ENCODE results near the gene ZDHHC7. TPM values are rescaled to one million over a fixed set of nuclear protein-coding genes. Genes with fewer than 3 reads are reported as not detected.
"Not testable (repeated sequence)": the region's sequence is repeated elsewhere in the genome, so short reads cannot be mapped to it uniquely, and the experiment has no call there.

Gene ZDHHC7
- total and polyA plus RNA-seq, 4 donors, result 30.3 to 48.1 (median 40.3) TPM

DNA sequence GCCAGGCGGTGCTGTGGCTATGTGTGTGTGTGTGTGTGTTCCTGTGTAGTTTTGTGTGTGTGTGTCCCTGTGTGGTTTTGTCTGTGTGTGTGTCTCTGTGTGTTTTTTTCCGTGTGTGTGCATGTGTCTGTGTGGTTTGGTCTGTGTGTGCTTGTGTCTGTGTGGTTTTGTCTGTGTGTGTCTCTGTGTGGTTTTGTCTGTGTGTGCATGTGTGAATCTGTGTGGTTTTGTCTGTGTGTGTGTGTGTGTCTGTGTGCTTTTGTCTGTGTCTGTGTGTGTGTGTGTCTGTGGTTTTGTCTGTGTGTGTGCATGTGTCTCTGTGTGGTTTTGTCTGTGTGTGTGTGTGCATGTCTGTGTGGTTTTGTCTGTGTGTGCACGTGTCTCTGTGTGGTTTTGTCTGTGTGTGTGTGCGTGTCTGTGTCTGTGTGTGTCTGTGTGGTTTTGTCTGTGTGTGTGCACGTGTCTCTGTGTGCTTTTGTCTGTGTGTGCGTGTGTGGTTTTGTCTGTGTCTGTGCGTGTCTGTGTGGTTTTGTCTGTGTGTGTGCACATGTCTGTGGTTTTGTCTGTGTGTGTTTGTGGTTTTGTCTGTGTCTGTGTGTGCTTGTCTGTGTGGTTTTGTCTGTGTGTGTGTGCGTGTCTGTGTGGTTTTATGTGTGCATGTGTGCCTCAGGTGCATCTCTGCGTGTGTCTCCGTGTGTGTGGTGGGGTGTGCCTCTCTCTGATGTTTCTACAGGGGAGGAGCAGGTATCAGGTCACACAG, 62.3 kb downstream of the ZDHHC7 start:
- no peaks in the 10 kb centered on the region for H3K36me3 ChIP-seq (ENCODE audit: control insufficient read depth, insufficient read depth, low read length)
- H3K27ac ChIP-seq (ENCODE audit: low read depth, low read length), result no peak overlapping the region
- peaks cover 22% of the 10 kb centered on the region for H3K4me1 ChIP-seq (ENCODE audit: control insufficient read depth, insufficient read depth, low read length)
- no peak for DNase-seq (ENCODE audit: low read depth in 4 of 6, low spot score in 6 of 6)
- WGBS (ENCODE audit: insufficient coverage), result 78% methylated on average over 10 of the region's 10 CpGs
- no peaks in the 10 kb centered on the region for H3K9me3 ChIP-seq (ENCODE audit: control insufficient read depth, insufficient read depth, low read length)
- no peak overlapping the region for H3K4me3 ChIP-seq (ENCODE audit: low read depth, low read length)
- no peaks in the 10 kb centered on the region for H3K27me3 ChIP-seq (ENCODE audit: control insufficient read depth, insufficient read depth, low read length)

DNA sequence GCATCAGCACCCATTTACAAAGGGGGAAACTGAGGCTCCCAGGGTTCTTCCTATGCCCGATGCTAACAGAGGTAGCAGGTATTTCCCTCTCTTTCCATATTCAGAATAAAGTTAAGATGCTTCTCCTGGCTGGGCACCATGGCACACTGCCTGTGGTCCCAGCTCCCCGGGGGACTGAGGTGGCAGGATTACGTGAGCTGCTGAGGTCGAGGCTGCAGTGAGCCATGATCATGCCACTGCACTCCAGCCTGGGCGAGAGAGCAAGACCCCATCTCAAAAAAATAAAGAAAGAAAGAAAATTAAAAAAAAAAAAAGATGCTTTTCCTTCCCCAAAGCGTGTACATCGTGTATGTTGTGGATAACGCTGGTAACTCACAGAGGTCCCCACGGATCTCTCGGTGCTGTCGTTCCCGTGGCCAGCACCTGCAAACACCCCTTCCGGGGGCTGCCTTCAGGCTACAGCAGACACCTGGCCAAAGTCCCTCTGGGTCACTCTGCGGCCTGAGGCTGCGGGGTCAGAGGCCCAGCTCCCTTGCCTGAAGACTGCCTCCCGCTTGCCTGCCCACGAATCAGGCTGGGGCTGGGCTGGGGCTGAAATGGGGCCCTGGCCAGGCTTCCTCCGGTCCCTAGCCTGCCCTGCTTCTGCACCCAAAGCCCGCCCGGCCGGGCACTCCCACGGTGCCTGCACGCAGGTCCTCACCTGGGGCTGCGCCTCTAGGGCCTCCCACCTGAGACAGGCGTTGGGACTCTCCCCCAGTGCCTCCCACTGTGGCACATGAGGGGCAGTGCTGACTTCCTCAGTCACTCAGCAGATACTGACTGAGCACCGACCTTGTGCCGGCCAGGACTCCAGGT, 63.1 kb downstream of the ZDHHC7 start:
- no peak for DNase-seq (ENCODE audit: low read depth in 4 of 6, low spot score in 6 of 6)
- WGBS (ENCODE audit: insufficient coverage), result 85% methylated on average over 22 of the region's 27 CpGs
- no peak overlapping the region for H3K27ac ChIP-seq (ENCODE audit: low read depth, low read length)
- no peaks in the 10 kb centered on the region for H3K9me3 ChIP-seq (ENCODE audit: control insufficient read depth, insufficient read depth, low read length)
- H3K4me3 ChIP-seq (ENCODE audit: low read depth, low read length), result no peak overlapping the region
- H3K27me3 ChIP-seq (ENCODE audit: control insufficient read depth, insufficient read depth, low read length), result no peaks in the 10 kb centered on the region
- H3K36me3 ChIP-seq (ENCODE audit: control insufficient read depth, insufficient read depth, low read length), result no peaks in the 10 kb centered on the region
- peaks cover 17% of the 10 kb centered on the region for H3K4me1 ChIP-seq (ENCODE audit: control insufficient read depth, insufficient read depth, low read length)

DNA sequence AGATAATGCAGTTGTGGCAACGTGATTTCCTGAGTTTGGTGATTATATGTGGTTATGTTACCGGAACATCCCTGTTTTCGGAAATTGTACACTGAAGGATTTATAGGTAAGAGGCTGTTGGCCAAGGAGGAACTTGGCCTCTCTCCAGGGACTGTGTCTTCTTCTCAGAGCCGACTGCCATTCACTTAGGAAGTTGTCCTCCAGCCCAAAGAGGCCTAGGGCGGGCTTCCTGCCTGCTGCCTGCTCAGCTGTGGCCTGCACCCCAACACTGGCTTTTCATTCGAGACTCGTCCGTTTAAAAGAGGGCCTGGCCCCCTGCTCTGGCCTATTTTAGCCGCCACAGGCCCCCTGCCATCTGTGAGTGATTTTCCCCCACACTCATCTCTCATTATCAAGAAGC, 64.3 kb downstream of the ZDHHC7 start:
- no peak for DNase-seq (ENCODE audit: low read depth in 4 of 6, low spot score in 6 of 6)
- Histone ChIP-seq H3K4me3 (ENCODE audit: low read depth, low read length) (no peak overlapping the region), H3K9me3 (ENCODE audit: control insufficient read depth, insufficient read depth, low read length) (no peaks in the 10 kb centered on the region), H3K4me1 (ENCODE audit: control insufficient read depth, insufficient read depth, low read length) (peaks cover 5% of the 10 kb centered on the region), H3K36me3 (ENCODE audit: control insufficient read depth, insufficient read depth, low read length) (no peaks in the 10 kb centered on the region), H3K27me3 (ENCODE audit: control insufficient read depth, insufficient read depth, low read length) (no peaks in the 10 kb centered on the region), H3K27ac (ENCODE audit: low read depth, low read length) (no peak overlapping the region)
- 62% methylated on average over 9 of the region's 9 CpGs for whole genome bisulfite sequencing (ENCODE audit: insufficient coverage)

DNA sequence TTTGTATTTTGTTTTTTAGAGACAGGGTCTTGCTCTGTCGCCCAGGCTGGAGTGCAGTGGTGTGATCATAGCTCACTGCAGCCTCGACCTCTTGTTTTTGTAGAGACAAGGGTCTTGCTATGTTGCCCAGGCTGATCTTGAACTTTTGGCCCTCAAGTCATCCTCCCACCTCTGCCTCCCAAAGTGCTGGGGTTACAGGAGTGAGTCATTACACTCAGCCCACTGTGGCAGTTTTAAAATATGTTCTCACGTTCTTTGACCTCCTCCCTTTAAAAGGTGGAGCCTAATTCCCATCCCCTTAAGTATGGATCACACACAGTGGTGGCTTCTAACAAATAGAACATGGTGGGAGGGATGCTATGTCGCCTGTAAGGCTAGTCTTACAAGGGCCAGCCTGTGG, 67.7 kb downstream of the ZDHHC7 start:
- no peak overlapping the region for H3K27ac ChIP-seq (ENCODE audit: low read depth, low read length)
- no peak overlapping the region for H3K4me3 ChIP-seq (ENCODE audit: low read depth, low read length)
- 71% methylated on average over 1 of the region's 4 CpGs for WGBS (ENCODE audit: insufficient coverage)

DNA sequence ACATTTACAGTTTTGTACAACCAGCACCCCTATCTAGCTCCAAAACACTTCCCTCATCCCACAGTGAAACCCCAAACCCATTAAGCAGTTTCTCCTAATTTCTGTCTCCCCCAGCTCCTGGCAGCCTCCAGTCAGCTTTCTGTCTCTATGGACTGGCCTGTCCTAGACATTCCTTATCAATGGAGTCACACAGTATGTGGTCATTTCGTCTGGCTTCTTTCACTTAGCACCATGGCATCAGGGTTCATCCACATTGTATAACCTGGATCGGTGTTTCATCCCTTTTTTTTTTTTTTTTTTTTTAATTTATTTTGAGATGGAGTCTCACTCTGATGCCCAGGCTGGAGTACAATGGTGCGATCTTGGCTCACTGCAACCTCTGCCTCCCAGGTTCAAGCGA, 68.5 kb downstream of the ZDHHC7 start:
- WGBS (ENCODE audit: insufficient coverage), result 100% methylated on average over 2 of the region's 4 CpGs
- H3K36me3 ChIP-seq (ENCODE audit: control insufficient read depth, insufficient read depth, low read length), result no peaks in the 10 kb centered on the region
- H3K4me3 ChIP-seq (ENCODE audit: low read depth, low read length), result no peak overlapping the region
- H3K9me3 ChIP-seq (ENCODE audit: control insufficient read depth, insufficient read depth, low read length), result no peaks in the 10 kb centered on the region
- H3K4me1 ChIP-seq (ENCODE audit: control insufficient read depth, insufficient read depth, low read length), result peaks cover 2% of the 10 kb centered on the region
- H3K27ac ChIP-seq (ENCODE audit: low read depth, low read length), result no peak overlapping the region
- no peaks in the 10 kb centered on the region for H3K27me3 ChIP-seq (ENCODE audit: control insufficient read depth, insufficient read depth, low read length)
- no peak for DNase-seq (ENCODE audit: low read depth in 4 of 6, low spot score in 6 of 6)

More for the DNA sequence above, 67.7 kb downstream of the ZDHHC7 start:
- peaks cover 3% of the 10 kb centered on the region for H3K4me1 ChIP-seq (ENCODE audit: control insufficient read depth, insufficient read depth, low read length)
- H3K27me3 ChIP-seq (ENCODE audit: control insufficient read depth, insufficient read depth, low read length), result no peaks in the 10 kb centered on the region
- no peaks in the 10 kb centered on the region for H3K9me3 ChIP-seq (ENCODE audit: control insufficient read depth, insufficient read depth, low read length)
- no peak for DNase-seq (ENCODE audit: low read depth in 4 of 6, low spot score in 6 of 6)
- no peaks in the 10 kb centered on the region for H3K36me3 ChIP-seq (ENCODE audit: control insufficient read depth, insufficient read depth, low read length)

DNA sequence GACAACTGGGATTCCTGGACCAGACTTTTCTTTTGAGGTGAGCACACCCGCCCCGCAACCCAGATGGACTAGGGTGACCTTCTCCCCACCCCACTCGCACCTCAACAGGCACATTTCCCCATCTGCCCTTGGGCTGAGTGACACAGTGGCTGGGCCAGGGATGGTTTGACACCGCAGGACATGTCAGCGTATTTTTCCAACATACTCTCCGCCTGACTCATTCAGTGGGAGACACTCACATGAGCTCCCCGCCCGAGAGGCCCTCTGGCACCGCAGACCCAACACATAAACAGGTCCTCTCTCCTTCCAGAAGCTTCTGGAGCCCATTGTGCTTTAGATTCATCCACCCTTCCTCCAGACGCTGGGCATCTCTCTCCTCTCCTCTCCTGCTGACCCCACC, 69.4 kb downstream of the ZDHHC7 start:
- Histone ChIP-seq H3K9me3 (ENCODE audit: control insufficient read depth, insufficient read depth, low read length) (no peaks in the 10 kb centered on the region), H3K4me3 (ENCODE audit: low read depth, low read length) (no peak overlapping the region), H3K4me1 (ENCODE audit: control insufficient read depth, insufficient read depth, low read length) (no peaks in the 10 kb centered on the region), H3K36me3 (ENCODE audit: control insufficient read depth, insufficient read depth, low read length) (no peaks in the 10 kb centered on the region), H3K27ac (ENCODE audit: low read depth, low read length) (no peak overlapping the region), H3K27me3 (ENCODE audit: control insufficient read depth, insufficient read depth, low read length) (no peaks in the 10 kb centered on the region)
- WGBS (ENCODE audit: insufficient coverage), result 94% methylated on average over 9 of the region's 10 CpGs
- DNase-seq (ENCODE audit: low read depth in 4 of 6, low spot score in 6 of 6), result no peak

DNA sequence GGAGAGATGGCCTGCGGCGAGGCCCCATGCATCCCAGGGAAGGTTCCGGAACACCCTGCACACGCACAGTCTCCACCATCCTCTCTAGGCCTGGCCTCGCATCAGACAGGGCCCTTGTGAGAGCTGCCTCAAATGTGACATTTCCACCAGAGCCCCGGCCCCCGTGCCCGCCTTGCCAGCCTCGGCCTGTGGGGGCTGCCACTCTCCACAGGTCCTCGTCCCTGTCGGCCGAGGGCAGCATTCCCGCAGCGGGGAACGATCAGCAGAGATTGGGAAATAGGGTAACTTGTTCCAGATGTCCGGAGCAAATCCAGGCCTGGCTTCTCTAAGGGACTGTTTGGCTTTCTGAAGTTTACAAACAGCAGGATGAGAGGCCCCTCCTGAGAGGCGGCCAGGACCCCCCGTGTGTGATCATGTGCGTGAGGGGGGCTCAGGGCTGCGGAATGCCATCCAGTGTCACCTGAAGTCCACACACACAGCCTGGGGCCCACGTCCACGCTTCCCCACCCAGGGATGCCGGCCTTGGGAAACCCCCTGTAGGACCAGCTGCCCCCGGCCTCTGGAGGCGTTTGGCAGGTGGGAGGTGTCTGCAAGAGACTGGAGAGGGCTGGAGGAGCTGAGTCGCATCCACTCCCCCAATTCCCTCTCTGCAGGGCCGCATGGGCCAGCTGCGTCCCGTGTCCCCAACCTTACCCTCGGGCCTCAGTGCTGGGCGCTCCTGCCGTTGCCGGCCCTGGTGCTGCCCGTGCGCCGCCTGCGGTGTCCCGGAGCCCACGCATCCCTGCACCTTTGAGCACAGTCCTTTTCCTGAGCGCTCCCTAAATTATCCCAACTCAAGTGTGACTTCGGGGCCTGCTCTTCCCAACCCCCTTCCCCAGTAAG, 70.4 kb downstream of the ZDHHC7 start:
- Histone ChIP-seq H3K27me3 (ENCODE audit: control insufficient read depth, insufficient read depth, low read length) (no peaks in the 10 kb centered on the region), H3K27ac (ENCODE audit: low read depth, low read length) (peak overlapping the region; percentile 47), H3K4me1 (ENCODE audit: control insufficient read depth, insufficient read depth, low read length) (no peaks in the 10 kb centered on the region), H3K4me3 (ENCODE audit: low read depth, low read length) (no peak overlapping the region), H3K9me3 (ENCODE audit: control insufficient read depth, insufficient read depth, low read length) (no peaks in the 10 kb centered on the region), H3K36me3 (ENCODE audit: control insufficient read depth, insufficient read depth, low read length) (no peaks in the 10 kb centered on the region)
- DNase-seq (ENCODE audit: low read depth in 4 of 6, low spot score in 6 of 6), result no peak
- WGBS (ENCODE audit: insufficient coverage), result 81% methylated on average over 31 of the region's 41 CpGs

DNA sequence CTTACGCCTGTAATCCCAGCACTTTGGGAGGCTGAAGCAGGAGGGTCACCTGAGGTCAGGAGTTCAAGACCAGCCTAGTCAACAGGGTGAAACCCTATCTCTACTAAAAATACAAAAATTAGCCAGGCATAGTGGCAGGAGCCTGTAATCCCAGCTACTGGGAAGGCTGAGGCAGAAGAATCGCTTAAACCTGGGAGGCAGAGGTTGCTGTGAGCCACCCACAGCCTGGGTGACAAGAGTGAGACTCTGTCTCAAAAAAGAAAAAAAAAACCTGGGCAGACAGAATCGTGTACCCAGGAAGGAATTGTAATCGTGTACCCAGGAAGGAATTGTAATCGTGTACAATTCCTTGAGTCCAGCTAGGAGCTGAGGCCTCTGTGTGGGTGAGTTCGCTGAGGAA, 72.7 kb downstream of the ZDHHC7 start:
- H3K4me3 ChIP-seq (ENCODE audit: low read depth, low read length); H3K27ac ChIP-seq (ENCODE audit: low read depth, low read length); H3K36me3 ChIP-seq (ENCODE audit: control insufficient read depth, insufficient read depth, low read length); H3K9me3 ChIP-seq (ENCODE audit: control insufficient read depth, insufficient read depth, low read length); DNase-seq (ENCODE audit: low read depth in 4 of 6, low spot score in 6 of 6); H3K27me3 ChIP-seq (ENCODE audit: control insufficient read depth, insufficient read depth, low read length); H3K4me1 ChIP-seq (ENCODE audit: control insufficient read depth, insufficient read depth, low read length): not testable (repeated sequence)
- WGBS (ENCODE audit: insufficient coverage), result 91% methylated on average over 5 of the region's 6 CpGs

DNA sequence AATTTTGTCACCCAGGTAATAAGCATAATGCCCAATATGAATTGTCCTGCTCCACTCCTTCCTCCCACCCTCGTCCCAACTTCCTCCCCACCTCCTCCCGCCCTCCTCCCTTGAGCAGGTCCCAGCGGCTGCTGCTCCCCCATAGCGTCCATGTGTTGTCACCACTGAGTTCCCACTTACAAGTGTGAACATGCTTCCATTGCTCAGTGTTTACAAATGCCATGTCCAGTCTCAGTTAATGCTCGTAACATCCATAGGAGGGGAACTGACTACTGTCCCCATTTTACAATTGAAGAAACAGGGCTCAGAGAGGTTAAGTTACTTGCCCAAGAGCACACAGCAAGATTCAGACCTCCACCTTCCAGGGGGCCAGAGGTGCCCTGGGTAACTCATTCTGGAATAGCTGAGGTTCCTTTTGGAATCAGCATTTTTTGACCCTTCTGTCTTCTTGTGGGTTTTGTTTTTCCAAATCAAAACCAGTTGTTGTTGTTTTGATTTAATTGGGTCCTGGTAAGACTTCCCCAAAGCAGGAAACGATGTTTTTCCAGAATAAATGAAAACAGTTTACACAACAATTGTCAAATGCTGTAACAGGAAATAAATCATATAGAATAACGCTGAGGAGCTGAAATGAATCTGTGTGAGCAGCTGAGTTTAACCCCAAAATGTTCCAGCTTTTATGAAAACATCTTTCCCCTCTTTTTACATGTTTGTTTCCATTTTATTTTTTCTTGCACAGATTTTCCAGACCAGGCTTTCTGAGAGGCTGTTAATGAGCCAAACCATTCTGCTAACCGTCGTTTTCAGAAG, 73.9 kb downstream of the ZDHHC7 start:
- Histone ChIP-seq H3K36me3 (ENCODE audit: control insufficient read depth, insufficient read depth, low read length) (no peaks in the 10 kb centered on the region), H3K27ac (ENCODE audit: low read depth, low read length) (no peak overlapping the region), H3K27me3 (ENCODE audit: control insufficient read depth, insufficient read depth, low read length) (no peaks in the 10 kb centered on the region), H3K4me1 (ENCODE audit: control insufficient read depth, insufficient read depth, low read length) (peaks cover 13% of the 10 kb centered on the region), H3K4me3 (ENCODE audit: low read depth, low read length) (no peak overlapping the region), H3K9me3 (ENCODE audit: control insufficient read depth, insufficient read depth, low read length) (no peaks in the 10 kb centered on the region)
- DNase-seq (ENCODE audit: low read depth in 4 of 6, low spot score in 6 of 6), result no peak
- 68% methylated on average over 7 of the region's 9 CpGs for WGBS (ENCODE audit: insufficient coverage)
